ENCODE results near the gene MVB12B. TPM values are rescaled to one million over a fixed set of nuclear protein-coding genes. Genes with fewer than 3 reads are reported as not detected.

MVB12B gene
- total and polyA plus RNA-seq, 8 donors, result 2.3 to 21.9 (median 6.4) TPM

- TF ChIP-seq POLR2AphosphoS5 (IDR thresholded peaks at IDR 0.05) (no peak), CTCF (IDR thresholded peaks at IDR 0.05) (no peak), POLR2A (IDR thresholded peaks at IDR 0.05) (no peak), EP300 (IDR thresholded peaks at IDR 0.05) (no peak)
- intact Hi-C loops (cut with DNase I; ENCODE audit: low total_unique reads), result no loop called here
- WGBS, 5 donors, result 84 to 91% (median 88%) methylated on average over 11 of the region's 11 CpGs
- Histone ChIP-seq H3K36me3 (peaks cover 0 to 39% (median 16%) of the 10 kb centered on the region in 4 donors), H3K4me3 (no peak overlapping the region), H3K4me1 (no peaks in the 10 kb centered on the region), H3K9me3 (no peaks in the 10 kb centered on the region), H3K27me3 (no peaks in the 10 kb centered on the region), H3K27ac (no peak overlapping the region)
- no peak for DNase-seq
These were observed 104.6 kb downstream of the MVB12B start for GRCh38 chr9:126431077-126431742.

GRCh38 chr9:126432659-126433058 lies 106.0 kb downstream of the MVB12B start:
- WGBS, 5 donors, result 89 to 97% (median 92%) methylated on average over 7 of the region's 7 CpGs
- no peak for DNase-seq
- Histone ChIP-seq H3K4me1 (no peaks in the 10 kb centered on the region), H3K9me3 (no peaks in the 10 kb centered on the region), H3K27me3 (no peaks in the 10 kb centered on the region), H3K4me3 (no peak overlapping the region), H3K36me3 (peaks cover 0 to 33% (median 16%) of the 10 kb centered on the region in 4 donors), H3K27ac (no peak overlapping the region)
- no peak for TF ChIP-seq CTCF (IDR thresholded peaks at IDR 0.05)
- intact Hi-C loops (cut with DNase I; ENCODE audit: low total_unique reads), result no loop called here

- TF ChIP-seq POLR2AphosphoS5 (IDR thresholded peaks at IDR 0.05) (no peak), CTCF (IDR thresholded peaks at IDR 0.05) (no peak), POLR2A (IDR thresholded peaks at IDR 0.05) (no peak), EP300 (IDR thresholded peaks at IDR 0.05) (no peak)
- intact Hi-C loops (cut with DNase I; ENCODE audit: low total_unique reads), result no loop called here
- WGBS, 5 donors, result 61 to 90% (median 86%) methylated on average over 2 of the region's 2 CpGs
- no peak for DNase-seq
- Histone ChIP-seq H3K27me3 (no peaks in the 10 kb centered on the region), H3K27ac (no peak overlapping the region), H3K9me3 (no peaks in the 10 kb centered on the region), H3K36me3 (peaks cover 0 to 22% (median 10%) of the 10 kb centered on the region in 4 donors), H3K4me3 (no peak overlapping the region), H3K4me1 (peaks cover 0 to 5% (median 0%) of the 10 kb centered on the region in 4 donors)
These were observed 108.5 kb downstream of the MVB12B start for GRCh38 chr9:126435105-126435504.

- H3K4me1 ChIP-seq, result peaks cover 0 to 5% (median 0%) of the 10 kb centered on the region in 4 donors
- DNase-seq, result no peak
- no peaks in the 10 kb centered on the region for H3K27me3 ChIP-seq
- H3K9me3 ChIP-seq, result no peaks in the 10 kb centered on the region
- no peak overlapping the region for H3K27ac ChIP-seq
- intact Hi-C loops (cut with DNase I; ENCODE audit: low total_unique reads), result no loop called here
- peaks cover 0 to 18% (median 13%) of the 10 kb centered on the region in 4 donors for H3K36me3 ChIP-seq
- TF ChIP-seq CTCF (IDR thresholded peaks at IDR 0.05), result no peak
- no peak for TF ChIP-seq POLR2A (IDR thresholded peaks at IDR 0.05)
- no peak for TF ChIP-seq POLR2AphosphoS5 (IDR thresholded peaks at IDR 0.05)
- TF ChIP-seq EP300 (IDR thresholded peaks at IDR 0.05), result no peak
- WGBS, 5 donors, result 91 to 96% (median 94%) methylated on average over 8 of the region's 8 CpGs
- H3K4me3 ChIP-seq, result no peak overlapping the region
These were observed 109.0 kb downstream of the MVB12B start for GRCh38 chr9:126435626-126436025.
